Measurements from ENCODE around the gene VRK3.

GRCh38 chr19:49939721-49940481 is 85.3 kb downstream of the VRK3 start:
- TF ChIP-seq CTCF (IDR thresholded peaks at IDR 0.05) (no peak), POLR2A (IDR thresholded peaks at IDR 0.05) (no peak), POLR2AphosphoS5 (IDR thresholded peaks at IDR 0.05) (no peak)

Measured in sigmoid colon (tissue), 4 donors.